HL-60 (cell line): Measurements from ENCODE around the gene EPB41L3.

ENCODE experiments used
- DNase-seq, 2 experiments: peaks; one replicate each; pipeline ENCODE4 v3.0.0-alpha.2; 2010 to 2020; ENCODE audit warnings: low read depth in 1 of 2, low spot score in 1 of 2
- H3K27ac ChIP-seq: fragments of 250-450 bp; sonication (Bioruptor Pico); replicated peaks from 2 replicates; pipeline ENCODE4 v1.5.1; 2020; ENCODE audit warnings: mild to moderate bottlenecking, moderate library complexity
- H3K27me3 ChIP-seq: fragments of 250-450 bp; sonication (Bioruptor Pico); 2 replicates; pipeline ENCODE4 v1.5.1; 2021; ENCODE audit warnings: mild to moderate bottlenecking, moderate library complexity; ENCODE audit not compliant: insufficient read depth, poor library complexity, severe bottlenecking
- H3K4me3 ChIP-seq: replicated peaks from 2 replicates; pipeline ENCODE4 v1.5.1; 2011; ENCODE audit warnings: mild to moderate bottlenecking, control low read depth, low read length; ENCODE audit not compliant: insufficient read depth
- GABPA ChIP-seq: IDR thresholded peaks from 2 replicates; pipeline ENCODE4 v1.6.1; 2012; ENCODE audit warnings: low read depth
- POLR2AphosphoS5 ChIP-seq: IDR thresholded peaks from 2 replicates; pipeline ENCODE4 v1.6.1; 2012; ENCODE audit warnings: low read depth
- SPI1 ChIP-seq: IDR thresholded peaks from 2 replicates; pipeline ENCODE4 v1.6.1; 2012; ENCODE audit warnings: low read depth, mild to moderate bottlenecking, borderline replicate concordance
- TF ChIP-seq, protein P1 (sequence below): IDR thresholded peaks from 2 replicates; pipeline ENCODE4 v1.6.1; 2012; ENCODE audit warnings: low read depth; ENCODE audit not compliant: insufficient replicate concordance
- TF ChIP-seq, protein P2 (sequence below): IDR thresholded peaks from one replicate; pipeline ENCODE4 v1.5.1; 2011; ENCODE audit warnings: low read length, control low read depth, inconsistent platforms; ENCODE audit not compliant: insufficient read depth

The EPB41L3 gene

DNA sequence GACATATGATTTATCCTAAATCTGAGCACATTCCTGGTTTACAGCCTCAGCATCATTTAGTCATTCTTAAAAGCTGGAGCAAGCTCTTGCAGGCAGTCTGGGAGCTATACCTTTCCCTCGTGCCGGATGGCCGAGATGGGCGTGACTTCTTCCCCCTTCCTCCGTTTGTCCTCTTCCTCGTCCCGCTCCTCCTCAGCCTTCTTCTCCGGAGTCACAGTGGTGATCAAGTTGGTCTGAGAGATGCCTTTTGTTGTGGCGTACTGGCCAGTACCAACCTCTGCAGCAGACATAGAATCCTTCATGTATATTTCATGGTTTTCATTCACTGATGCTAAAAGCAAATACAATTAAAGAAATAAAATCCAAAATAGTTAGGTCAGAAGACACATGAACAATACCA is 124.2 kb downstream of the EPB41L3 start:
- DNase-seq, result no peak
- Histone ChIP-seq H3K27ac (no peak overlapping the region), H3K4me3 (no peak overlapping the region), H3K27me3 (no peaks in the 10 kb centered on the region)
- TF ChIP-seq, protein P1, sequence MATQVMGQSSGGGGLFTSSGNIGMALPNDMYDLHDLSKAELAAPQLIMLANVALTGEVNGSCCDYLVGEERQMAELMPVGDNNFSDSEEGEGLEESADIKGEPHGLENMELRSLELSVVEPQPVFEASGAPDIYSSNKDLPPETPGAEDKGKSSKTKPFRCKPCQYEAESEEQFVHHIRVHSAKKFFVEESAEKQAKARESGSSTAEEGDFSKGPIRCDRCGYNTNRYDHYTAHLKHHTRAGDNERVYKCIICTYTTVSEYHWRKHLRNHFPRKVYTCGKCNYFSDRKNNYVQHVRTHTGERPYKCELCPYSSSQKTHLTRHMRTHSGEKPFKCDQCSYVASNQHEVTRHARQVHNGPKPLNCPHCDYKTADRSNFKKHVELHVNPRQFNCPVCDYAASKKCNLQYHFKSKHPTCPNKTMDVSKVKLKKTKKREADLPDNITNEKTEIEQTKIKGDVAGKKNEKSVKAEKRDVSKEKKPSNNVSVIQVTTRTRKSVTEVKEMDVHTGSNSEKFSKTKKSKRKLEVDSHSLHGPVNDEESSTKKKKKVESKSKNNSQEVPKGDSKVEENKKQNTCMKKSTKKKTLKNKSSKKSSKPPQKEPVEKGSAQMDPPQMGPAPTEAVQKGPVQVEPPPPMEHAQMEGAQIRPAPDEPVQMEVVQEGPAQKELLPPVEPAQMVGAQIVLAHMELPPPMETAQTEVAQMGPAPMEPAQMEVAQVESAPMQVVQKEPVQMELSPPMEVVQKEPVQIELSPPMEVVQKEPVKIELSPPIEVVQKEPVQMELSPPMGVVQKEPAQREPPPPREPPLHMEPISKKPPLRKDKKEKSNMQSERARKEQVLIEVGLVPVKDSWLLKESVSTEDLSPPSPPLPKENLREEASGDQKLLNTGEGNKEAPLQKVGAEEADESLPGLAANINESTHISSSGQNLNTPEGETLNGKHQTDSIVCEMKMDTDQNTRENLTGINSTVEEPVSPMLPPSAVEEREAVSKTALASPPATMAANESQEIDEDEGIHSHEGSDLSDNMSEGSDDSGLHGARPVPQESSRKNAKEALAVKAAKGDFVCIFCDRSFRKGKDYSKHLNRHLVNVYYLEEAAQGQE, result no peak
- TF ChIP-seq POLR2AphosphoS5, result no peak
- no peak for TF ChIP-seq GABPA
- TF ChIP-seq SPI1, result no peak
- TF ChIP-seq, protein P2, sequence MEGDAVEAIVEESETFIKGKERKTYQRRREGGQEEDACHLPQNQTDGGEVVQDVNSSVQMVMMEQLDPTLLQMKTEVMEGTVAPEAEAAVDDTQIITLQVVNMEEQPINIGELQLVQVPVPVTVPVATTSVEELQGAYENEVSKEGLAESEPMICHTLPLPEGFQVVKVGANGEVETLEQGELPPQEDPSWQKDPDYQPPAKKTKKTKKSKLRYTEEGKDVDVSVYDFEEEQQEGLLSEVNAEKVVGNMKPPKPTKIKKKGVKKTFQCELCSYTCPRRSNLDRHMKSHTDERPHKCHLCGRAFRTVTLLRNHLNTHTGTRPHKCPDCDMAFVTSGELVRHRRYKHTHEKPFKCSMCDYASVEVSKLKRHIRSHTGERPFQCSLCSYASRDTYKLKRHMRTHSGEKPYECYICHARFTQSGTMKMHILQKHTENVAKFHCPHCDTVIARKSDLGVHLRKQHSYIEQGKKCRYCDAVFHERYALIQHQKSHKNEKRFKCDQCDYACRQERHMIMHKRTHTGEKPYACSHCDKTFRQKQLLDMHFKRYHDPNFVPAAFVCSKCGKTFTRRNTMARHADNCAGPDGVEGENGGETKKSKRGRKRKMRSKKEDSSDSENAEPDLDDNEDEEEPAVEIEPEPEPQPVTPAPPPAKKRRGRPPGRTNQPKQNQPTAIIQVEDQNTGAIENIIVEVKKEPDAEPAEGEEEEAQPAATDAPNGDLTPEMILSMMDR, result no peak

DNA sequence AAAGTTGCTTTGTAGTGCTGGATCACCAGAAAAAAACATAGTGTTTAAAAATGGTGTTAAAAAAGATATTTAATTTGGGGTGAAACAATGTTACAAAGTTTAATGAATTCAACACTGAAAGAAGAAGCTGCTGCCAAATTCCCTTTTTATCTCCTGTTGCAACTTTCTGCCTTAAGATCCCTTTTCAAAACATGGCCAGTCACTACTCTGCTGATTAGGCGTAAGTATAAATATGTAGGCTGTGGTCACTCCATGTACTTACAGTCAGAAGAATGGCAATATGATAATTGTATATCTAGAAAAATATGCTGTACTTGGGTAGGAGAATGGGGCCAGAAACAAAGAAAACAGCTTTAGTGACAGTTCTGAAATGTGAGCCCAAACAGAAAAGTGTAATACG is 124.8 kb downstream of the EPB41L3 start:
- no peak for DNase-seq
- Histone ChIP-seq H3K27ac (no peak overlapping the region), H3K4me3 (no peak overlapping the region), H3K27me3 (no peaks in the 10 kb centered on the region)
- TF ChIP-seq GABPA, result no peak
- TF ChIP-seq, protein P1, result no peak
- no peak for TF ChIP-seq POLR2AphosphoS5
- TF ChIP-seq SPI1, result no peak
- TF ChIP-seq, protein P2, result no peak

DNA sequence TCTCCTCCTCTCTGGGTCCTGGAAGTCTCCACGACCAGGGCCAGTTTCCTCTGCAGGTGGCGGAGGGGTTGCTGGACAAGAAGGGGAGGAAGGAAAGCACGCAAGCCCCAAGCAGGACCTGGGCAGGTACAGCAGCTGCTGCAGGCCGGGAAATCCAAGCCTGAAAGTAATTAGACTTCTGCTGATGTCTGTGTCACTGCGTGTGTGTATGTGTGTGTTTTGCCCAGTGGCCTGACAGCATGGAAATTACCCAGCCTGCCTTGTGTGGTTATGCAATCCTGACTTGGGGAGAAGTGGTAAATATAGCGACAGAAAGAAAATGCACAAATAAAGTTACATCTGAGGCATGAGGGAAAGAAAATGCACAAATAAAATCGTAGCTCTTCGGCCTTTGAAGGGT is 126.5 kb downstream of the EPB41L3 start:
- peak; percentile 43; the same call in 1 of the 2 replicates for TF ChIP-seq SPI1
- TF ChIP-seq, protein P2, result no peak
- peak; percentile 62; the same call in 1 of the 2 replicates for TF ChIP-seq POLR2AphosphoS5
- no peaks in the 10 kb centered on the region for H3K27me3 ChIP-seq
- H3K27ac ChIP-seq, result peak overlapping the region; percentile 60
- DNase-seq, result peak; percentile 32 to 89
- H3K4me3 ChIP-seq, result no peak overlapping the region

DNA sequence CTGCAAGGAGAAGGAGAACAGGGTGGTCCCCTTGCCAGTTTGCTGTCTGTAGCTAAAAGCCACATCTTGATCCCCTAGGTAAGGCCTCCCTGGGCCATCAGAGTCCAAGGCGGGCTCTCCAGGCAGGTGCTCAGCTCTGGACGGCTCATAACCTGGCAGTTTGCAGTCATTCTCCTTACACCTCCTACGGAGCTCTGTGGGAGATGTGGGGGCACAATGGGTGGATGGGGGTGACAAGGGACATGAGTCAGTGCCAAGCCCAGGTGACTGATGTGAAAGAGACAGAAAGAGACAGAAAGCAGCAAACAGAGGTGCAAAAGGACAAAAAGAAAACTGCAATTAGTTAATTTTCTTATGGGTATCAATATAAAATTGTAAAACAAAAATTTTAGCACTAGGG is 127.7 kb downstream of the EPB41L3 start:
- Histone ChIP-seq H3K4me3 (no peak overlapping the region), H3K27me3 (no peaks in the 10 kb centered on the region), H3K27ac (no peak overlapping the region)
- DNase-seq, result no peak
- TF ChIP-seq SPI1 (no peak), POLR2AphosphoS5 (no peak), GABPA (no peak)
- TF ChIP-seq, protein P1, result no peak
- TF ChIP-seq, protein P2, result no peak
